Activated CD4-positive, alpha-beta memory T cell treated with anti-CD3 and anti-CD28 coated beads for 36 hours (primary cell): ENCODE results near the gene IL21R. TPM values are rescaled to one million over a fixed set of nuclear protein-coding genes. Genes with fewer than 3 reads are reported as not detected.
A peak's percentile ranks its signal among the peaks of the same experiment; 100 is the strongest.

Experiments used
- CTCF ChIA-PET: fragments of 350-600 bp; sonication (Branson Sonifier 250); formaldehyde crosslinking; loops from one replicate; lab custom pipeline; 2021; ENCODE audit warnings: antibody characterized with exemption, inconsistent platforms; lab: Charles Lee
- POLR2A ChIA-PET: fragments of 350-600 bp; sonication (Branson Sonifier 250); formaldehyde crosslinking; loops from one replicate; lab custom pipeline; 2021; ENCODE audit warnings: antibody characterized with exemption; lab: Charles Lee
- DNase-seq: peaks from one replicate; pipeline ENCODE4 v3.0.0-alpha.2; 2020
- H3K27ac Mint-ChIP-seq: one replicate; pipeline ENCODE4 v1.8.0; 2021; ENCODE audit warnings: mixed read lengths
- H3K27me3 Mint-ChIP-seq: one replicate; pipeline ENCODE4 v1.8.0; 2021; ENCODE audit warnings: mixed read lengths
- H3K36me3 Mint-ChIP-seq: one replicate; pipeline ENCODE4 v1.8.0; 2021; ENCODE audit warnings: mixed read lengths
- H3K4me1 Mint-ChIP-seq: one replicate; pipeline ENCODE4 v1.8.0; 2021; ENCODE audit warnings: low read depth, mixed read lengths
- H3K4me3 Mint-ChIP-seq: one replicate; pipeline ENCODE4 v1.8.0; 2021; ENCODE audit warnings: mild to moderate bottlenecking, mixed read lengths
- H3K9me3 Mint-ChIP-seq: one replicate; pipeline ENCODE4 v1.8.0; 2021; ENCODE audit warnings: mixed read lengths
- intact Hi-C: fragments of 100-400 bp; cut with micrococcal nuclease; formaldehyde crosslinking; loops from one replicate; pipeline ENCODE4 v1.15.1; 2023
- total RNA-seq, 2 experiments: library from RNA; stranded (reverse); gene quantifications; one replicate each; pipeline ENCODE4 v1.2.3, GENCODE V29; 2021

Gene IL21R
- total RNA-seq, 2 experiments from 2014 or later = 55.0 to 55.9 TPM

GRCh38 chr16:27437946-27438345, 36.0 kb downstream of the IL21R start:
- Mint-ChIP-seq H3K4me3 (no peak overlapping the region), H3K27me3 (no peaks in the 10 kb centered on the region), H3K27ac (peak overlapping the region; percentile 8), H3K4me1 (peaks cover 4% of the 10 kb centered on the region), H3K9me3 (no peaks in the 10 kb centered on the region), H3K36me3 (peaks cover 81% of the 10 kb centered on the region)
- peak; percentile 2 for DNase-seq
- intact Hi-C loops = no loop called here
- CTCF ChIA-PET = interaction anchor here (1.0 to 1.5 kb wide), 2 partner anchors 31 to 257 kb away, joined by 3 read pairs; no protein-coding TSS in a partner anchor
- POLR2A ChIA-PET = no interaction called here

DNA sequence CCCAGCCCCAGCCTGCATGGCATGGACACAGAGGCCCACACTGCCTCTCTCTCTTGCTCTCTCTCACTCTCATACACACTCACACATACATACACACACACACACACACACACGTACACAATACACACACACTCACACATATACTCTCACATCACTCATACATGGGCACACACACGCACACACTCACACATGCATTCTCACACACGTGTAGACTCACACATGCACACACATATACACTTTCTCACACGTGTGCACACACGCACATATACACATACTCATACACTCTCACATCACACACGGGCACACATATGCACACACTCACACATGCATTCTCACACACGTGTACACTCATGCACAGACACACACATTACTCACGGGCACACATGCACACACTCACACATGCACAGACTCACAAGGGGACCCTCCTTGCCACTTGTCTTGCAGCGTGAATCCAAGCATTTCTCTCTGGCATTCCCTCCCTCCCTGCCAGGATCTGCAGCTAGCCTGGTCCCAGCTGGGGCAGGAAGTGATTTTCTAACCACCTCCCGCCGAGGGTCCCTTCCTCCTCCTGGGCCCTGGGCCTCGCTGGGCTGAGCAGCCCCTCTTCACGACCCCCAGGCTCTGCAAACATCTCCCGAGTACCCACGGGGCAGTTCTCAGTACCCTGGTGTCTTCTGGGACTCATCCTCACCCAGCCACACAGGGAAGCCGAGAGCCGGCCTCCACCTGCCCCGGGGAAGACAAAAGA, 37.5 kb downstream of the IL21R start:
- H3K27ac Mint-ChIP-seq = peak overlapping the region; percentile 3
- ChIA-PET POLR2A (interaction anchor here (1.0 kb wide), 1 partner anchor 268 kb away, joined by 3 read pairs; no protein-coding TSS in a partner anchor), CTCF (no interaction called here)

GRCh38 chr16:27441276-27441675, 39.3 kb downstream of the IL21R start:
- intact Hi-C loops = no loop called here
- H3K9me3 Mint-ChIP-seq = peaks cover 6% of the 10 kb centered on the region
- no peak overlapping the region for H3K4me3 Mint-ChIP-seq
- POLR2A ChIA-PET = interaction anchor here (1.0 to 1.2 kb wide), 2 partner anchors 8 to 14 kb away, joined by 3 to 6 read pairs; no protein-coding TSS in a partner anchor
- peaks cover 88% of the 10 kb centered on the region for H3K36me3 Mint-ChIP-seq
- CTCF ChIA-PET = interaction anchor here (0.6 kb wide), 1 partner anchor 259 kb away, joined by 3 read pairs; no protein-coding TSS in a partner anchor
- peak overlapping the region; percentile 46 for H3K27ac Mint-ChIP-seq
- no peak for DNase-seq
- H3K27me3 Mint-ChIP-seq = no peaks in the 10 kb centered on the region
- H3K4me1 Mint-ChIP-seq = peaks cover 24% of the 10 kb centered on the region

More for the DNA sequence above, 37.5 kb downstream of the IL21R start:
- peaks cover 2% of the 10 kb centered on the region for H3K9me3 Mint-ChIP-seq
- peak; percentile 6 for DNase-seq
- peaks cover 7% of the 10 kb centered on the region for H3K4me1 Mint-ChIP-seq
- H3K4me3 Mint-ChIP-seq = no peak overlapping the region
- H3K36me3 Mint-ChIP-seq = peaks cover 82% of the 10 kb centered on the region
- no peaks in the 10 kb centered on the region for H3K27me3 Mint-ChIP-seq
- intact Hi-C loops = no loop called here

DNA sequence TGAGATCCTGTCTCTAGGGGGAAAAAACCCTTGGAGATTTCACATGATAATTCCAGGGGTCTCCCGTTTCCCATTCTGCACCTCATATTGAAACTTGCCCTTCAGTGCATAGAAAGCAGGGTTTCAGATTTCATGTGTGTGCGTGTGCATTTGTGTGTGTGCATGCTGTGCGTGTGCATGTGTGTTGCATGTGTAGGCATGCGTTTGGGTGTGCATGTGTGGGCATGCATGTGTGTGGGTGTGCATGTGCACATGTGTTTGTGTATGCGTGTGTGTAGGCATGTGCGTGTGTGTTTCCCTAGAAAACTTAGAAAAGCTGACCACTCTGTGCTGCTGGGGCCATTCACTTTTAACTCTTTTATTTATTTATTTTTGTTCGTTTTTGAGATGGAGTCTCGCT, 40.0 kb downstream of the IL21R start:
- POLR2A ChIA-PET = no interaction called here
- DNase-seq = no peak
- Mint-ChIP-seq H3K4me3 (no peak overlapping the region), H3K36me3 (peaks cover 87% of the 10 kb centered on the region), H3K27me3 (no peaks in the 10 kb centered on the region), H3K4me1 (peaks cover 31% of the 10 kb centered on the region), H3K27ac (peak overlapping the region; percentile 38), H3K9me3 (peaks cover 8% of the 10 kb centered on the region)
- CTCF ChIA-PET = interaction anchor here (0.6 kb wide), 2 partner anchors 14 to 258 kb away, joined by 3 read pairs; no protein-coding TSS in a partner anchor
- intact Hi-C loops = no loop called here

GRCh38 chr16:27444015-27444414, 42.0 kb downstream of the IL21R start:
- H3K27ac Mint-ChIP-seq = no peak overlapping the region
- no peak overlapping the region for H3K4me3 Mint-ChIP-seq
- intact Hi-C loops = no loop called here
- DNase-seq = no peak
- H3K4me1 Mint-ChIP-seq = peaks cover 46% of the 10 kb centered on the region
- ChIA-PET CTCF (no interaction called here), POLR2A (no interaction called here)
- H3K27me3 Mint-ChIP-seq = no peaks in the 10 kb centered on the region
- peaks cover 11% of the 10 kb centered on the region for H3K9me3 Mint-ChIP-seq
- H3K36me3 Mint-ChIP-seq = peaks cover 88% of the 10 kb centered on the region

- H3K27me3 Mint-ChIP-seq = no peaks in the 10 kb centered on the region
- DNase-seq = peak; percentile 8
- intact Hi-C loops = no loop called here
- peak overlapping the region; percentile 28 for H3K27ac Mint-ChIP-seq
- peaks cover 11% of the 10 kb centered on the region for H3K9me3 Mint-ChIP-seq
- no peak overlapping the region for H3K4me3 Mint-ChIP-seq
- POLR2A ChIA-PET = no interaction called here
- CTCF ChIA-PET = no interaction called here
- H3K36me3 Mint-ChIP-seq = peaks cover 88% of the 10 kb centered on the region
- H3K4me1 Mint-ChIP-seq = peaks cover 47% of the 10 kb centered on the region
These were observed 42.5 kb downstream of the IL21R start for GRCh38 chr16:27444470-27444869.

DNA sequence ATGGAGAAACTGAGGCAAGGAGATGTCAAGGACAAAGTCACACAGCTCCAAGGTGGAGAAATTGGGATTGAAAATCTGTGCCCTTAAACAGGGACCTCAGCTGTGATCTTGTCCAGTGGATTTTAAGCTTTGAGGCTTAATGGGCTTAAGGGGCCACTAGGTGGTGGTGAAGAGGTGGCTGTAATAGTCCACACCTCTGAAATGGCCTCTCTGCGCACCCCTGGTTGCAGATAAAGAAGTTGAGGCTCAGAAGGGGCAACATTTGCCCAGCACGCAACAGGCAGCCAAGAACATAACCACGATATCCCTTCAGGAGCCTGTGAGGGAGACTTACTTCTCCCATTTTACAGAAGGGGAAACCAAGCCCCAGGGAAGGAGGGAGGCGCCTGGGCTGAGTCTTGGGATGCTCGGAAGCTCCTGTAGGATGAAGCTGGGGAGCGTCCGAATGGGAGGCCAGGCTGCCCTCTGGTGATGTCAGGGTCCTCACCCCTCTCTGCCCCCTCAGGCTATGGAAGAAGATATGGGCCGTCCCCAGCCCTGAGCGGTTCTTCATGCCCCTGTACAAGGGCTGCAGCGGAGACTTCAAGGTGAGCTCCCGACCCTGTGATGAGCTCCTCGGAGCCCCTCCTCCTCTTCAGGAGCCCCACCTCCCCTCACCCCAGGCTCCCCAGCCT, 43.7 kb downstream of the IL21R start:
- no peak overlapping the region for H3K4me3 Mint-ChIP-seq
- H3K27ac Mint-ChIP-seq = no peak overlapping the region
- peaks cover 11% of the 10 kb centered on the region for H3K9me3 Mint-ChIP-seq
- ChIA-PET POLR2A (no interaction called here), CTCF (interaction anchor here (0.6 kb wide), 1 partner anchor 278 kb away, joined by 3 read pairs; no protein-coding TSS in a partner anchor)
- intact Hi-C loops = no loop called here
- peaks cover 57% of the 10 kb centered on the region for H3K4me1 Mint-ChIP-seq
- no peak for DNase-seq
- H3K36me3 Mint-ChIP-seq = peaks cover 90% of the 10 kb centered on the region
- H3K27me3 Mint-ChIP-seq = no peaks in the 10 kb centered on the region

DNA sequence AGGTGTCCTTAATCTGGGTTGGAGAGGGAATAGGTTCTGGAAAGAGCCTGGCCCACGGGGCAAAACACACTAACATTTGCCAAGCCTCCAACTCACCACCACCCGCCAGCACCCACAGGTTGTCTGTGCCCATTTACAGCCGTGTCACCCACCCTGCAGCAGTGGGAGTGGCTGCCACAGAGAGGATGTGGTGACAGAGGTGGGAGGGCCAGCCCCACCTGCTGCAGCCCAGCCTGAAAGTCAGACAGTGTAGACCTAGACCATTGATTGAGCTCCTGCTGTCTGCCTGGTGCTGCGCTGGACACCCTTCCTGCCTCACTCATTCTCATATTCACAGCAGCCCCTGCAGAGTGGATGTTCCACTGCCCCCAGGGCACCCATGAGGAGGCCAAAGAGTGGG, 44.7 kb downstream of the IL21R start:
- peaks cover 86% of the 10 kb centered on the region for H3K36me3 Mint-ChIP-seq
- peak overlapping the region; percentile 61 for H3K27ac Mint-ChIP-seq
- ChIA-PET POLR2A (no interaction called here), CTCF (interaction anchor here (1.0 kb wide), 1 partner anchor 213 kb away, joined by 3 read pairs; no protein-coding TSS in a partner anchor)
- no peaks in the 10 kb centered on the region for H3K27me3 Mint-ChIP-seq
- peak; percentile 74 for DNase-seq
- H3K4me3 Mint-ChIP-seq = no peak overlapping the region
- H3K4me1 Mint-ChIP-seq = peaks cover 66% of the 10 kb centered on the region
- intact Hi-C loops = no loop called here
- H3K9me3 Mint-ChIP-seq = peaks cover 11% of the 10 kb centered on the region

GRCh38 chr16:27447301-27447700, 45.3 kb downstream of the IL21R start:
- H3K9me3 Mint-ChIP-seq = peaks cover 11% of the 10 kb centered on the region
- DNase-seq = no peak
- POLR2A ChIA-PET = no interaction called here
- H3K27me3 Mint-ChIP-seq = no peaks in the 10 kb centered on the region
- H3K4me3 Mint-ChIP-seq = no peak overlapping the region
- peak overlapping the region; percentile 61 for H3K27ac Mint-ChIP-seq
- peaks cover 83% of the 10 kb centered on the region for H3K36me3 Mint-ChIP-seq
- intact Hi-C loops = no loop called here
- H3K4me1 Mint-ChIP-seq = peaks cover 72% of the 10 kb centered on the region
- CTCF ChIA-PET = interaction anchor here (1.0 kb wide), 1 partner anchor 214 kb away, joined by 3 read pairs; no protein-coding TSS in a partner anchor

DNA sequence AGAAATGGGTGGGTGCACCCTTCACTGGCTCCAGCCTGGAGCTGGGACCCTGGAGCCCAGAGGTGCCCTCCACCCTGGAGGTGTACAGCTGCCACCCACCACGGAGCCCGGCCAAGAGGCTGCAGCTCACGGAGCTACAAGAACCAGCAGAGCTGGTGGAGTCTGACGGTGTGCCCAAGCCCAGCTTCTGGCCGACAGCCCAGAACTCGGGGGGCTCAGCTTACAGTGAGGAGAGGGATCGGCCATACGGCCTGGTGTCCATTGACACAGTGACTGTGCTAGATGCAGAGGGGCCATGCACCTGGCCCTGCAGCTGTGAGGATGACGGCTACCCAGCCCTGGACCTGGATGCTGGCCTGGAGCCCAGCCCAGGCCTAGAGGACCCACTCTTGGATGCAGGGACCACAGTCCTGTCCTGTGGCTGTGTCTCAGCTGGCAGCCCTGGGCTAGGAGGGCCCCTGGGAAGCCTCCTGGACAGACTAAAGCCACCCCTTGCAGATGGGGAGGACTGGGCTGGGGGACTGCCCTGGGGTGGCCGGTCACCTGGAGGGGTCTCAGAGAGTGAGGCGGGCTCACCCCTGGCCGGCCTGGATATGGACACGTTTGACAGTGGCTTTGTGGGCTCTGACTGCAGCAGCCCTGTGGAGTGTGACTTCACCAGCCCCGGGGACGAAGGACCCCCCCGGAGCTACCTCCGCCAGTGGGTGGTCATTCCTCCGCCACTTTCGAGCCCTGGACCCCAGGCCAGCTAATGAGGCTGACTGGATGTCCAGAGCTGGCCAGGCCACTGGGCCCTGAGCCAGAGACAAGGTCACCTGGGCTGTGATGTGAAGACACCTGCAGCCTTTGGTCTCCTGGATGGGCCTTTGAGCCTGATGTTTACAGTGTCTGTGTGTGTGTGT, 46.8 kb downstream of the IL21R start:
- Mint-ChIP-seq H3K27ac (peak overlapping the region; percentile 78), H3K36me3 (peaks cover 76% of the 10 kb centered on the region), H3K4me1 (peaks cover 79% of the 10 kb centered on the region), H3K4me3 (no peak overlapping the region), H3K9me3 (peaks cover 16% of the 10 kb centered on the region), H3K27me3 (no peaks in the 10 kb centered on the region)
- CTCF ChIA-PET = interaction anchor here (0.7 kb wide), 1 partner anchor 44 kb away, joined by 3 read pairs; no protein-coding TSS in a partner anchor
- POLR2A ChIA-PET = interaction anchor here (1.0 to 1.2 kb wide), 4 partner anchors 8 to 76 kb away, joined by 3 to 6 read pairs (median 3); no protein-coding TSS in a partner anchor
- intact Hi-C loops = loop anchor here (2.0 kb wide), 1 partner anchor 22 kb away; no protein-coding TSS in a partner anchor
- no peak for DNase-seq
